Measurements from ENCODE around the gene STAT5B.

The STAT5B gene

DNA sequence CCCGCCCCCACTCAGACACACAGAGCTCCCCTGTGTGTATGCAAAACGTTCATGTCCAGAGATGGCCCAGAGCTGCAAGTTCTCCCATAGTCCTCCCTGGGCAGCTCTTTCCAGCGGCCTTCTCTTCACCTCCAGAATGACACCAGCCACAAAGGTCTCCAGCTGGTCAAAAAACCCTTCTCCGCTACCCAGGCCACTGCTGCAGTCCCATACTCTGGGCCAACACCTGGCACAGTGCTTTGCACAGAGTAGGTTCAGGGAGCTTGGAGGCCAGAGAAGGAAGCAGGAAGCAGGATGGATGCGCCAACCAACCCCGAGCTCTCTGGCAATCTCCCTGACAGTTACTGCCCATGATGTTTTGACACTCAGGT, 1.1 kb upstream of the STAT5B start:
- Histone ChIP-seq H3K9me3 (no peaks in the 10 kb centered on the region), H3K4me1 (ENCODE audit: control insufficient read depth in 1 of 2, insufficient read depth in 1 of 2, low read depth in 1 of 2, low read length in 1 of 2) (peaks cover 27 to 39% of the 10 kb centered on the region in 2 experiments), H3K4me3 (ENCODE audit: low read depth in 1 of 2, low read length in 1 of 2) (peak overlapping the region; percentile 89 to 97), H3K27me3 (no peaks in the 10 kb centered on the region), H3K27ac (peak overlapping the region; percentile 90), H3K36me3 (no peaks in the 10 kb centered on the region)
- TF ChIP-seq, protein P1, sequence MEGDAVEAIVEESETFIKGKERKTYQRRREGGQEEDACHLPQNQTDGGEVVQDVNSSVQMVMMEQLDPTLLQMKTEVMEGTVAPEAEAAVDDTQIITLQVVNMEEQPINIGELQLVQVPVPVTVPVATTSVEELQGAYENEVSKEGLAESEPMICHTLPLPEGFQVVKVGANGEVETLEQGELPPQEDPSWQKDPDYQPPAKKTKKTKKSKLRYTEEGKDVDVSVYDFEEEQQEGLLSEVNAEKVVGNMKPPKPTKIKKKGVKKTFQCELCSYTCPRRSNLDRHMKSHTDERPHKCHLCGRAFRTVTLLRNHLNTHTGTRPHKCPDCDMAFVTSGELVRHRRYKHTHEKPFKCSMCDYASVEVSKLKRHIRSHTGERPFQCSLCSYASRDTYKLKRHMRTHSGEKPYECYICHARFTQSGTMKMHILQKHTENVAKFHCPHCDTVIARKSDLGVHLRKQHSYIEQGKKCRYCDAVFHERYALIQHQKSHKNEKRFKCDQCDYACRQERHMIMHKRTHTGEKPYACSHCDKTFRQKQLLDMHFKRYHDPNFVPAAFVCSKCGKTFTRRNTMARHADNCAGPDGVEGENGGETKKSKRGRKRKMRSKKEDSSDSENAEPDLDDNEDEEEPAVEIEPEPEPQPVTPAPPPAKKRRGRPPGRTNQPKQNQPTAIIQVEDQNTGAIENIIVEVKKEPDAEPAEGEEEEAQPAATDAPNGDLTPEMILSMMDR (IDR thresholded peaks at IDR 0.05): no peak

DNA sequence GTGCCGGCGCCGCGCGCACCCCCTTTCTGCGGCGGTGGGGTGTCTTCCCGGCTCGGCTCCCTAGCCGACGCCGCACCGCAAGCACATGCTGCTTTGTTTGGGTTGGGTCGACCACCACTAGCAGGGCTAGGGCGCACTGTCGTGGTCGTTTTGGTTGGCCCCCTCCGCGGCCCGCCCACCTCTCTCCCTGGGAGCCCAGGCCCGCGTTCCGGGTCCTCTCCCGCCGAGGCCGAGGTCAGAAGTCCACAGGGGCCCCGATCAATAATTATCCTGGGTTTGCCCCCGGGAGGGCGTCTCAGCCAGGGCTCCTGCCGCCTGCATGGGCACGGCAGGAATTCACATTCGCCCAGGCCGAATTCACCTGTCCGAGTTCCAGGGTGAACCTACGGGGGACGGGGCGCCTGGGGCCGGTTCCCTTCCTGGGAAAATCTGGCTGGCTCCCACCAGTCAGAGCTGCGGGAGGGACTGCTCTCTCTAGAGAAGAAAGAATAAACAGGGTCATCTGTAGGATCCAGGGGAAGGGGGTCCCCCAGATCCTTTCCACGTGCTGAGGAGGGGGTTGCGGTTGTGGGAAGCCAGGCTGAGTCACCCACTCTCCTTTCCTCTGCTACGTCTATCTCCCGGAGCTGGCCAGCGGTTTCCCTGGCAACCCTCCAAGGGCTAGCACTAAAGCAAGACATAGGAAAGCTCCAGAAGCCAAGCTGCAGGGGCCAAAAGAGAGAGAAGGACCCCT, 584 bp upstream of the STAT5B start:
- Histone ChIP-seq H3K4me3 (ENCODE audit: low read depth in 1 of 2, low read length in 1 of 2) (peak overlapping the region; percentile 89 to 97), H3K4me1 (ENCODE audit: control insufficient read depth in 1 of 2, insufficient read depth in 1 of 2, low read depth in 1 of 2, low read length in 1 of 2) (peaks cover 32 to 44% of the 10 kb centered on the region in 2 experiments), H3K9me3 (no peaks in the 10 kb centered on the region), H3K27ac (peak overlapping the region; percentile 90), H3K36me3 (no peaks in the 10 kb centered on the region), H3K27me3 (no peaks in the 10 kb centered on the region)
- TF ChIP-seq, protein P1 (IDR thresholded peaks at IDR 0.05): no peak

DNA sequence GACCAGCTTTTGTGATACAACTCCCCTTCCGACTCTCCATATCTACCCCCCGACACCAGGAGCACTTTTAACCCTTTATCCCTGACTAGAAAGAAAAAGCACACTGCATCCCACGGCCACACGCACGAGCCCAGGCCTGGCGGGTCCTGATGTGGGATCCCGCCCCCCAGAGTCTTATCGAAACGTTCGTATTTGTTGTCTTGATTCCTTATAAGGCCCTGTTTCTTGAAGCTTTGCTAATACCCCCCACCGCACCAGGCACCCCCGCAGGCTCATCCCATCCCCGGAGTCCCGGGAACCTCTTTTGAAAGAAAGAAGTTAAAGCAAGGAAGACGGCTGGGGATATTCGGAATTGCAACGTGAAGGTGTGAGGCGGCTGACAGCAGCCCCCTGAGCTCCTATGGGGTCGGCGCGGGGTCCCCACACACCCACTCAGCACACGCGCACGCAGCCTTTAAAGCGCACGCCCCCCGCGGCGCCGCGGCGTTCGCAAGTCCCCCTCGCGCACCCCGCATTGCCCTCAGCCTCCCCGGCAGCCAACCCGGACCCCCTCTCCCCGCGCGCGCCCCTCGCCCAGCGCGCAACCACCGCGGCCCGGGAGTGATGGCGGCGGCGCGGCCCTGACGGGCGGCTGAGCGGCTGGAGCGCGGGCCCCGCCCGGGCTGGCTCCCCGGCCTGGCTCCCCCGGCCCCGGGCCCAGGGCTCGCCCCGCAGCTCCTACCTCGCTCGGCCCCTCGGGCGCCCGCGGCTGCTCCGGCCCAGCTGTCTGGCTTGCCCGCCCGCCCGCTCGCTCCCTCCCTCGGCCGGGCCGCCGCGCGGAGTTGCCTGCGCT, 448 bp downstream of the STAT5B start:
- H3K4me1 ChIP-seq (ENCODE audit: control insufficient read depth in 1 of 2, insufficient read depth in 1 of 2, low read depth in 1 of 2, low read length in 1 of 2): peaks cover 43 to 54% of the 10 kb centered on the region in 2 experiments
- TF ChIP-seq, protein P1 (IDR thresholded peaks at IDR 0.05): no peak

DNA sequence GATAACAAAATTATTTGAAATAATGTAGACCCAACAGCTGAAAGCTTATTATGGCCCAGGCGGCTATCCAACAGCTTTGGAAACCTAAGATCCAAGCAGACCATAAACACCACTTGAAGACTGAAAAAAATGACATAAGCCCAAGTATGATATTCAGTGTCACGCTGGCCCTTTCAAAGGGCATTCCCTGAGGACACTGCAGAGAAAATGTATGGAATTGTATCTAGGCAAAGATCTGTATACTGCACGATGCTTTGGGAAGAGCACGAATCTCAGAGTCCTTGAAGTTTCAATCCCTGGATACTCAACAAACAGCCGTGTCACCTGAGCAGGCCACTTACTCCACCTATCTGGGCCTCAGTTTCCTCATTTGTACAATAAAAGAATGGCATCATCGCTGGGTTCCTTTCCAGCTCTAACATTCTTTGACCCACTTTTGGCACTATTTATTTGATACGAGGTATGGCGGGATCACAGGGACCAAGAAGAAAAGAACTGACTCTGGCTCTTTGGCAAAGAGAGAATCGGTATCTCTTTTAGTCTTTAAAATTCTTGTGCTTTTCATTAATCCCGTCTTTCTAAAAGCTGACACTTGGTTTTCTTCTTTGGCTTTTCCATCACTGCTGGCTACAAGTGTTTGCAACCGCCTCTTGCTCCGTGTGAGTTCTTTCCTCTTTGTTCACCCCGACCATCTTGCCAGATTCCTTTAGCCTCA, 1.2 kb downstream of the STAT5B start:
- Histone ChIP-seq H3K36me3 (no peaks in the 10 kb centered on the region), H3K4me1 (ENCODE audit: control insufficient read depth in 1 of 2, insufficient read depth in 1 of 2, low read depth in 1 of 2, low read length in 1 of 2) (peaks cover 50 to 58% of the 10 kb centered on the region in 2 experiments), H3K27ac (peak overlapping the region; percentile 90), H3K4me3 (ENCODE audit: low read depth in 1 of 2, low read length in 1 of 2) (peak overlapping the region; percentile 84 to 97), H3K27me3 (no peaks in the 10 kb centered on the region), H3K9me3 (no peaks in the 10 kb centered on the region)
- TF ChIP-seq, protein P1 (IDR thresholded peaks at IDR 0.05): no peak

More for the DNA sequence above, 448 bp downstream of the STAT5B start:
- peak overlapping the region; percentile 84 to 97 for H3K4me3 ChIP-seq (ENCODE audit: low read depth in 1 of 2, low read length in 1 of 2)
- peak overlapping the region; percentile 90 for H3K27ac ChIP-seq
- H3K27me3 ChIP-seq: no peaks in the 10 kb centered on the region
- no peaks in the 10 kb centered on the region for H3K36me3 ChIP-seq
- H3K9me3 ChIP-seq: no peaks in the 10 kb centered on the region

DNA sequence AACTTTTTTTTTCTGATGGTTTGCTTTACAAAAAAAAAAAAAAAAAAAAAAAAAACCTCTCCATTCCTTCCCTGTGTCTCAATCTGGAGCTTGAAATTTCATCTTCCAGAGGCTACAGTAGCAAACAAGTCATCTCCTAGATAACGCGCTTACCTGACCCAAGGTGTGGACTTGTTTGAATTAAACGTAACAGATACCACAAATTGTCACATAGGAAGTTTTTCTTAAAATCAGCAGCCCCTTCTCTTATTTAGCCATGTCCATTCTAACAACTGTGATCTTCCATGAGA, 2.0 kb downstream of the STAT5B start:
- Histone ChIP-seq H3K27me3 (no peaks in the 10 kb centered on the region), H3K9me3 (no peaks in the 10 kb centered on the region), H3K4me3 (ENCODE audit: low read depth in 1 of 2, low read length in 1 of 2) (peak overlapping the region; percentile 84 to 97), H3K36me3 (no peaks in the 10 kb centered on the region), H3K4me1 (ENCODE audit: control insufficient read depth in 1 of 2, insufficient read depth in 1 of 2, low read depth in 1 of 2, low read length in 1 of 2) (peaks cover 52 to 61% of the 10 kb centered on the region in 2 experiments), H3K27ac (peak overlapping the region; percentile 90)
- TF ChIP-seq, protein P1 (IDR thresholded peaks at IDR 0.05): no peak
